22Rv1 (cell line): Measurements from ENCODE around the gene ERGIC2.

Source experiments
- CTCF ChIP-seq: fragments of 450-650 bp; IDR thresholded peaks from 2 replicates; pipeline ENCODE4 v1.5.1; 2017; ENCODE audit warnings: mild to moderate bottlenecking
- ZFX ChIP-seq: fragments of 450-650 bp; IDR thresholded peaks from 2 replicates; pipeline ENCODE4 v1.6.1; 2017; ENCODE audit warnings: antibody characterized with exemption, borderline replicate concordance

GRCh38 chr12:29398495-29398894, 17.5 kb upstream of the ERGIC2 start:
- TF ChIP-seq CTCF: no peak
- no peak for TF ChIP-seq ZFX
